K562 (cell line): ENCODE measurements around the gene UNC5C. TPM values are rescaled to one million over a fixed set of nuclear protein-coding genes. Genes with fewer than 3 reads are reported as not detected.

Experiments used
- ATAC-seq: fragments of 200-7000 bp; cut with Tn5 transposase; 3 replicates; pipeline ENCODE4 v1.9.1; 2020; ENCODE audit warnings: moderate library complexity
- BruUV-seq: library from RNA; stranded (reverse); fragments of 400-500 nt; replicated peaks from 2 replicates; lab custom pipeline; 2021; lab: Mats Ljungman, UMichigan
- CTCF ChIA-PET: fragments of 300-600 bp; formaldehyde crosslinking; extraction: SDS; loops from one replicate; lab custom pipeline; 2021; ENCODE audit warnings: low intra/inter-chr PET ratio; lab: Yijun Ruan, JAX
- POLR2A ChIA-PET: fragments of 300-600, 350-650 bp; sonication (Branson Sonifier 250); formaldehyde crosslinking; extraction: SDS; loops from one replicate; lab custom pipeline; 2021; ENCODE audit warnings: antibody characterized with exemption, inconsistent platforms; lab: Yijun Ruan, JAX
- DNase-seq, 4 experiments: peaks; one replicate each; pipeline versions ENCODE4 v3.0.0 to v3.0.0-alpha.2; 2011 to 2018; ENCODE audit warnings: low spot score in 3 of 4, mixed read lengths in 3 of 4; ENCODE audit errors: extremely low read depth in 1 of 4
- FAIRE-seq: peaks from 2 replicates; lab custom pipeline; 2011; peaks lifted over from hg19 to GRCh38; lab: Jason Lieb, UNC
- H2AFZ ChIP-seq: 2 replicates; pipeline ENCODE4 v1.6.0; 2011; ENCODE audit warnings: low read depth, low read length, control low read depth, inconsistent platforms
- H3K27ac ChIP-seq: fragments of 200-600 bp; 3 replicates; pipeline ENCODE4 v1.8.0; 2011; ENCODE audit warnings: low read depth, mild to moderate bottlenecking, control low read depth, inconsistent platforms, low read length, moderate library complexity, mixed read lengths; ENCODE audit errors: extremely low read depth
- H3K27me3 ChIP-seq, 2 experiments: fragments of 300-600 bp in 1 of 2; 2 replicates in 1 of 2; 3 replicates in 1 of 2; pipeline versions ENCODE4 v1.6.0 to v1.8.0; 2011; ENCODE audit warnings: inconsistent platforms in 2 of 2, low read length in 2 of 2, mild to moderate bottlenecking in 1 of 2, mixed read lengths in 1 of 2, moderate library complexity in 1 of 2; ENCODE audit not compliant: control insufficient read depth in 2 of 2, insufficient read depth in 2 of 2
- H3K36me3 ChIP-seq: fragments of 300-600 bp; 3 replicates; pipeline ENCODE4 v1.8.0; 2011; ENCODE audit warnings: mild to moderate bottlenecking, low read length, inconsistent platforms; ENCODE audit not compliant: control insufficient read depth, insufficient read depth
- H3K4me1 ChIP-seq, 2 experiments: fragments of 200-600 bp in 1 of 2; replicated peaks in 1 of 2; 2 replicates in 1 of 2; 3 replicates in 1 of 2; pipeline versions ENCODE4 v1.5.1 to v1.8.0; 2011; ENCODE audit warnings: inconsistent platforms in 2 of 2, low read length in 2 of 2, mild to moderate bottlenecking in 1 of 2, mixed read lengths in 1 of 2, moderate library complexity in 1 of 2; ENCODE audit not compliant: control insufficient read depth in 2 of 2, insufficient read depth in 2 of 2
- H3K4me2 ChIP-seq: 2 replicates; pipeline ENCODE4 v1.6.1; 2011; ENCODE audit warnings: low read length, control low read depth, inconsistent platforms, mixed read lengths; ENCODE audit not compliant: insufficient read depth
- H3K4me3 ChIP-seq: fragments of 200-600 bp; sonication (generic), shearing (Covaris generic); 2 replicates; pipeline ENCODE4 v1.5.1; 2016; ENCODE audit warnings: control low read depth, inconsistent platforms
- H3K79me2 ChIP-seq: fragments of 200-600 bp; 3 replicates; pipeline ENCODE4 v1.8.0; 2011; ENCODE audit warnings: low read length, inconsistent platforms; ENCODE audit not compliant: control insufficient read depth, insufficient read depth
- H3K9ac ChIP-seq, 2 experiments: 2 replicates each; pipeline versions ENCODE4 v1.6.0 to v1.6.1; 2011; ENCODE audit warnings: low read depth in 2 of 2, low read length in 2 of 2, control low read depth in 1 of 2, inconsistent platforms in 1 of 2, mild to moderate bottlenecking in 1 of 2, mixed read lengths in 1 of 2; ENCODE audit not compliant: insufficient read depth in 1 of 2
- H3K9me1 ChIP-seq: one replicate; pipeline ENCODE4 v1.6.0; 2011; ENCODE audit warnings: inconsistent platforms, mild to moderate bottlenecking, low read length, moderate library complexity; ENCODE audit not compliant: control insufficient read depth, insufficient read depth
- H3K9me3 ChIP-seq: replicated peaks from 2 replicates; pipeline ENCODE4 v1.5.1; 2011; ENCODE audit warnings: low read depth, low read length, inconsistent platforms; ENCODE audit not compliant: control insufficient read depth, insufficient read depth
- H4K20me1 ChIP-seq: replicated peaks from 2 replicates; pipeline ENCODE4 v1.6.1; 2011; ENCODE audit warnings: low read length, inconsistent platforms, mixed read lengths; ENCODE audit not compliant: control insufficient read depth, insufficient read depth
- ARID2 ChIP-seq: fragments of 450-650 bp; IDR thresholded peaks from 2 replicates; pipeline ENCODE4 v1.6.1; 2017; ENCODE audit warnings: antibody characterized with exemption, mild to moderate bottlenecking
- ETV5 ChIP-seq: sonication (generic); formaldehyde crosslinking; IDR thresholded peaks from 2 replicates; pipeline ENCODE4 v1.4.0; 2020; ENCODE audit warnings: low read depth, mild to moderate bottlenecking, missing genetic modification reagents
- HDAC6 ChIP-seq: IDR thresholded peaks from 2 replicates; pipeline ENCODE4 v1.6.1; 2012; ENCODE audit warnings: low read depth, mild to moderate bottlenecking, control low read depth, inconsistent platforms, low read length, moderate library complexity
- HLTF ChIP-seq: fragments of 450-650 bp; IDR thresholded peaks from 2 replicates; pipeline ENCODE4 v1.6.1; 2016
- MEF2A ChIP-seq: IDR thresholded peaks from 2 replicates; pipeline ENCODE4 v1.6.1; 2011; ENCODE audit warnings: low read depth, mild to moderate bottlenecking, low read length, moderate library complexity; ENCODE audit not compliant: control insufficient read depth
- NFIX ChIP-seq: fragments of 250-450 bp; sonication (Bioruptor Pico); IDR thresholded peaks from 2 replicates; pipeline ENCODE4 v1.4.0; 2020; ENCODE audit warnings: low read depth, mild to moderate bottlenecking, moderate library complexity
- NFYB ChIP-seq: IDR thresholded peaks from 2 replicates; pipeline ENCODE4 v1.6.1; 2011; ENCODE audit warnings: mild to moderate bottlenecking, moderate library complexity; ENCODE audit not compliant: insufficient read length; ENCODE audit errors: extremely low read depth
- NR4A1 ChIP-seq, 2 experiments: fragments of 250-450 bp in 1 of 2; fragments of 450-650 bp in 1 of 2; sonication (Bioruptor Pico) in 1 of 2; IDR thresholded peaks; 2 replicates each; pipeline versions ENCODE4 v1.4.0 to v1.6.1; 2016 to 2020; ENCODE audit warnings: mild to moderate bottlenecking in 2 of 2, missing compliant biosample characterization in 1 of 2, missing genetic modification characterization in 1 of 2, moderate library complexity in 1 of 2
- SP2 ChIP-seq: IDR thresholded peaks from 2 replicates; pipeline ENCODE4 v1.6.1; 2011; ENCODE audit warnings: mild to moderate bottlenecking, low read depth, low read length, moderate library complexity; ENCODE audit not compliant: poor library complexity, severe bottlenecking; ENCODE audit errors: extremely low read depth
- ZNF316 ChIP-seq: fragments of 450-650 bp; IDR thresholded peaks from 2 replicates; pipeline ENCODE4 v1.6.1; 2016
- ZNF780A ChIP-seq: fragments of 250-450 bp; sonication (Bioruptor Pico); IDR thresholded peaks from 2 replicates; pipeline ENCODE4 v1.5.0; 2021; ENCODE audit warnings: mild to moderate bottlenecking
- whole genome bisulfite sequencing: fragments of 100-300 bp; shearing (Covaris generic); methylation state at CpG from one replicate; pipeline ENCODE4 v1.1.6; 2016; ENCODE audit warnings: low coverage, mixed read lengths; ENCODE audit not compliant: insufficient coverage; ENCODE audit errors: missing lambda C conversion rate; 5-methylcytosine and 5-hydroxymethylcytosine counted together
- in situ Hi-C: fragments of 300-500 bp; cut with MboI; formaldehyde crosslinking; loops from 4 replicates; pipeline ENCODE4 v1.15.0; 2018; ENCODE audit warnings: inconsistent platforms, mixed read lengths
- intact Hi-C: fragments of 100-400 bp; cut with micrococcal nuclease; formaldehyde crosslinking; loops from 2 replicates; pipeline ENCODE4 v1.14.2; 2022
- polyA plus RNA-seq, 8 experiments: library from polyadenylated mRNA; depleted of rRNA in 4 of 8; stranded (reverse) in 5 of 8; unstranded in 3 of 8; fragments of >200 nt; fragmentation: Nextera tagmentation in 2 of 8; fragmentation: Illumina TruSeq in 1 of 8; extraction: Ambion mirVana in 2 of 8; extraction: Trizol in 1 of 8; gene quantifications; 2 replicates each; pipeline versions ENCODE4 v1.2.1 to v1.2.3, GENCODE V29; 2011 to 2014; ENCODE audit warnings: inconsistent platforms in 1 of 8, missing spikeins in 1 of 8
- total RNA-seq, 7 experiments: library from RNA; depleted of rRNA in 6 of 7; stranded (reverse); fragments of >200 nt in 6 of 7; fragmentation: Illumina TruSeq in 2 of 7; extraction: Trizol in 2 of 7; gene quantifications; 2 replicates each; pipeline versions ENCODE4 v1.2.1 to v1.2.3, GENCODE V29; 2011 to 2021; ENCODE audit warnings: low replicate concordance in 1 of 7
- TF ChIP-seq, protein P1 (sequence below): fragments of 200-400 bp; formaldehyde crosslinking; IDR thresholded peaks from 2 replicates; pipeline ENCODE4 v1.6.1; 2017; ENCODE audit warnings: mild to moderate bottlenecking, low read depth, low read length, moderate library complexity
- TF ChIP-seq, protein P2 (sequence below): sonication (generic); formaldehyde crosslinking; IDR thresholded peaks from 2 replicates; pipeline ENCODE4 v1.4.0; 2020; ENCODE audit warnings: mild to moderate bottlenecking, missing genetic modification reagents
- TF ChIP-seq, protein P3 (sequence below): fragments of 250-450 bp; sonication (Bioruptor Pico); IDR thresholded peaks from 2 replicates; pipeline ENCODE4 v1.5.0; 2022; ENCODE audit warnings: mild to moderate bottlenecking
- TF ChIP-seq, protein P4 (sequence below): sonication (generic); formaldehyde crosslinking; IDR thresholded peaks from 2 replicates; pipeline ENCODE4 v1.8.1; 2023; ENCODE audit warnings: mild to moderate bottlenecking, missing genetic modification reagents

The UNC5C gene
- total and polyA plus RNA-seq, 9 of the 15 experiments (the other 6 are each of a cell fraction or from before 2014, with no cell fraction given) = under 0.01 to 0.10 (median 0.03) TPM; not detected in 1

- BruUV-seq = no TSS peak
- intact Hi-C loops (no loop called here), in situ Hi-C loops (loop anchor here (25.0 kb wide), 1 partner anchor 346 kb away; no protein-coding TSS in a partner anchor)
- DNase-seq (no peak), ATAC-seq (no peak), FAIRE-seq (no peak)
- Histone ChIP-seq H3K4me2 (no peak overlapping the region), H3K9me3 (no peaks in the 10 kb centered on the region), H3K4me3 (no peak overlapping the region), H3K27me3 (no peaks in the 10 kb centered on the region), H3K36me3 (no peaks in the 10 kb centered on the region), H3K9me1 (no peaks in the 10 kb centered on the region), H3K9ac (no peak overlapping the region), H3K4me1 (no peaks in the 10 kb centered on the region), H3K79me2 (no peaks in the 10 kb centered on the region), H4K20me1 (no peaks in the 10 kb centered on the region), H2AFZ (no peak overlapping the region), H3K27ac (no peak overlapping the region)
- TF ChIP-seq HDAC6 (no peak), NFIX (CRISPR knock-in tag) (no peak), NFYB (no peak), ARID2 (no peak), ZNF316 (no peak), NR4A1 (CRISPR knock-in tag; IDR thresholded peaks at IDR 0.05) (no peak), NR4A1 (tag; IDR thresholded peaks at IDR 0.05) (no peak), ETV5 (CRISPR knock-in tag) (no peak), ZNF780A (CRISPR knock-in tag) (no peak), HLTF (no peak), SP2 (no peak), MEF2A (no peak)
- TF ChIP-seq, protein P1, sequence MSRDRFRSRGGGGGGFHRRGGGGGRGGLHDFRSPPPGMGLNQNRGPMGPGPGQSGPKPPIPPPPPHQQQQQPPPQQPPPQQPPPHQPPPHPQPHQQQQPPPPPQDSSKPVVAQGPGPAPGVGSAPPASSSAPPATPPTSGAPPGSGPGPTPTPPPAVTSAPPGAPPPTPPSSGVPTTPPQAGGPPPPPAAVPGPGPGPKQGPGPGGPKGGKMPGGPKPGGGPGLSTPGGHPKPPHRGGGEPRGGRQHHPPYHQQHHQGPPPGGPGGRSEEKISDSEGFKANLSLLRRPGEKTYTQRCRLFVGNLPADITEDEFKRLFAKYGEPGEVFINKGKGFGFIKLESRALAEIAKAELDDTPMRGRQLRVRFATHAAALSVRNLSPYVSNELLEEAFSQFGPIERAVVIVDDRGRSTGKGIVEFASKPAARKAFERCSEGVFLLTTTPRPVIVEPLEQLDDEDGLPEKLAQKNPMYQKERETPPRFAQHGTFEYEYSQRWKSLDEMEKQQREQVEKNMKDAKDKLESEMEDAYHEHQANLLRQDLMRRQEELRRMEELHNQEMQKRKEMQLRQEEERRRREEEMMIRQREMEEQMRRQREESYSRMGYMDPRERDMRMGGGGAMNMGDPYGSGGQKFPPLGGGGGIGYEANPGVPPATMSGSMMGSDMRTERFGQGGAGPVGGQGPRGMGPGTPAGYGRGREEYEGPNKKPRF = no peak
- TF ChIP-seq, protein P2, sequence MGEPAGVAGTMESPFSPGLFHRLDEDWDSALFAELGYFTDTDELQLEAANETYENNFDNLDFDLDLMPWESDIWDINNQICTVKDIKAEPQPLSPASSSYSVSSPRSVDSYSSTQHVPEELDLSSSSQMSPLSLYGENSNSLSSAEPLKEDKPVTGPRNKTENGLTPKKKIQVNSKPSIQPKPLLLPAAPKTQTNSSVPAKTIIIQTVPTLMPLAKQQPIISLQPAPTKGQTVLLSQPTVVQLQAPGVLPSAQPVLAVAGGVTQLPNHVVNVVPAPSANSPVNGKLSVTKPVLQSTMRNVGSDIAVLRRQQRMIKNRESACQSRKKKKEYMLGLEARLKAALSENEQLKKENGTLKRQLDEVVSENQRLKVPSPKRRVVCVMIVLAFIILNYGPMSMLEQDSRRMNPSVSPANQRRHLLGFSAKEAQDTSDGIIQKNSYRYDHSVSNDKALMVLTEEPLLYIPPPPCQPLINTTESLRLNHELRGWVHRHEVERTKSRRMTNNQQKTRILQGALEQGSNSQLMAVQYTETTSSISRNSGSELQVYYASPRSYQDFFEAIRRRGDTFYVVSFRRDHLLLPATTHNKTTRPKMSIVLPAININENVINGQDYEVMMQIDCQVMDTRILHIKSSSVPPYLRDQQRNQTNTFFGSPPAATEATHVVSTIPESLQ (CRISPR knock-in tag) = no peak
- TF ChIP-seq, protein P3, sequence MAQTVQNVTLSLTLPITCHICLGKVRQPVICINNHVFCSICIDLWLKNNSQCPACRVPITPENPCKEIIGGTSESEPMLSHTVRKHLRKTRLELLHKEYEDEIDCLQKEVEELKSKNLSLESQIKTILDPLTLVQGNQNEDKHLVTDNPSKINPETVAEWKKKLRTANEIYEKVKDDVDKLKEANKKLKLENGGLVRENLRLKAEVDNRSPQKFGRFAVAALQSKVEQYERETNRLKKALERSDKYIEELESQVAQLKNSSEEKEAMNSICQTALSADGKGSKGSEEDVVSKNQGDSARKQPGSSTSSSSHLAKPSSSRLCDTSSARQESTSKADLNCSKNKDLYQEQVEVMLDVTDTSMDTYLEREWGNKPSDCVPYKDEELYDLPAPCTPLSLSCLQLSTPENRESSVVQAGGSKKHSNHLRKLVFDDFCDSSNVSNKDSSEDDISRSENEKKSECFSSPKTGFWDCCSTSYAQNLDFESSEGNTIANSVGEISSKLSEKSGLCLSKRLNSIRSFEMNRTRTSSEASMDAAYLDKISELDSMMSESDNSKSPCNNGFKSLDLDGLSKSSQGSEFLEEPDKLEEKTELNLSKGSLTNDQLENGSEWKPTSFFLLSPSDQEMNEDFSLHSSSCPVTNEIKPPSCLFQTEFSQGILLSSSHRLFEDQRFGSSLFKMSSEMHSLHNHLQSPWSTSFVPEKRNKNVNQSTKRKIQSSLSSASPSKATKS (CRISPR knock-in tag) = no peak
- TF ChIP-seq, protein P4, sequence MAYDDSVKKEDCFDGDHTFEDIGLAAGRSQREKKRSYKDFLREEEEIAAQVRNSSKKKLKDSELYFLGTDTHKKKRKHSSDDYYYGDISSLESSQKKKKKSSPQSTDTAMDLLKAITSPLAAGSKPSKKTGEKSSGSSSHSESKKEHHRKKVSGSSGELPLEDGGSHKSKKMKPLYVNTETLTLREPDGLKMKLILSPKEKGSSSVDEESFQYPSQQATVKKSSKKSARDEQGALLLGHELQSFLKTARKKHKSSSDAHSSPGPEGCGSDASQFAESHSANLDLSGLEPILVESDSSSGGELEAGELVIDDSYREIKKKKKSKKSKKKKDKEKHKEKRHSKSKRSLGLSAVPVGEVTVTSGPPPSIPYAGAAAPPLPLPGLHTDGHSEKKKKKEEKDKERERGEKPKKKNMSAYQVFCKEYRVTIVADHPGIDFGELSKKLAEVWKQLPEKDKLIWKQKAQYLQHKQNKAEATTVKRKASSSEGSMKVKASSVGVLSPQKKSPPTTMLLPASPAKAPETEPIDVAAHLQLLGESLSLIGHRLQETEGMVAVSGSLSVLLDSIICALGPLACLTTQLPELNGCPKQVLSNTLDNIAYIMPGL (CRISPR knock-in tag) = no peak
- ChIA-PET CTCF (no interaction called here), POLR2A (no interaction called here)
- WGBS = 0% methylated on average over 1 of the region's 1 CpG
Observed at GRCh38 chr4:95508421-95508820, 40.4 kb downstream of the UNC5C start.
